K562 (cell line): ENCODE measurements around the gene LRCOL1. TPM values are rescaled to one million over a fixed set of nuclear protein-coding genes. Genes with fewer than 3 reads are reported as not detected.

Experiments used
- FIP1L1 ChIP-seq: fragments of 200-400 bp; formaldehyde crosslinking; IDR thresholded peaks from 2 replicates; pipeline ENCODE4 v1.6.1; 2018; ENCODE audit warnings: mild to moderate bottlenecking, low read depth, low read length; ENCODE audit not compliant: poor library complexity, severe bottlenecking
- polyA plus RNA-seq, 8 experiments: library from polyadenylated mRNA; depleted of rRNA in 4 of 8; stranded (reverse) in 5 of 8; unstranded in 3 of 8; fragments of >200 nt; fragmentation: Nextera tagmentation in 2 of 8; fragmentation: Illumina TruSeq in 1 of 8; extraction: Ambion mirVana in 2 of 8; extraction: Trizol in 1 of 8; gene quantifications; 2 replicates each; pipeline versions ENCODE4 v1.2.1 to v1.2.3, GENCODE V29; 2011 to 2014; ENCODE audit warnings: inconsistent platforms in 1 of 8, missing spikeins in 1 of 8
- total RNA-seq, 7 experiments: library from RNA; depleted of rRNA in 6 of 7; stranded (reverse); fragments of >200 nt in 6 of 7; fragmentation: Illumina TruSeq in 2 of 7; extraction: Trizol in 2 of 7; gene quantifications; 2 replicates each; pipeline versions ENCODE4 v1.2.1 to v1.2.3, GENCODE V29; 2011 to 2021; ENCODE audit warnings: low replicate concordance in 1 of 7
- TF ChIP-seq, protein P1 (sequence below): fragments of 200-600 bp; sonication (generic); IDR thresholded peaks from one replicate; pipeline ENCODE4 v1.6.1; 2012; ENCODE audit warnings: mild to moderate bottlenecking, low read depth, low read length, inconsistent platforms
- TF ChIP-seq, protein P2 (sequence below): sonication (generic); formaldehyde crosslinking; IDR thresholded peaks from 2 replicates; pipeline ENCODE4 v1.8.0; 2022; ENCODE audit warnings: missing genetic modification reagents, mild to moderate bottlenecking, moderate library complexity, borderline replicate concordance

Gene LRCOL1
- total and polyA plus RNA-seq, 9 of the 15 experiments (the other 6 are each of a cell fraction or from before 2014, with no cell fraction given) = not detected

DNA sequence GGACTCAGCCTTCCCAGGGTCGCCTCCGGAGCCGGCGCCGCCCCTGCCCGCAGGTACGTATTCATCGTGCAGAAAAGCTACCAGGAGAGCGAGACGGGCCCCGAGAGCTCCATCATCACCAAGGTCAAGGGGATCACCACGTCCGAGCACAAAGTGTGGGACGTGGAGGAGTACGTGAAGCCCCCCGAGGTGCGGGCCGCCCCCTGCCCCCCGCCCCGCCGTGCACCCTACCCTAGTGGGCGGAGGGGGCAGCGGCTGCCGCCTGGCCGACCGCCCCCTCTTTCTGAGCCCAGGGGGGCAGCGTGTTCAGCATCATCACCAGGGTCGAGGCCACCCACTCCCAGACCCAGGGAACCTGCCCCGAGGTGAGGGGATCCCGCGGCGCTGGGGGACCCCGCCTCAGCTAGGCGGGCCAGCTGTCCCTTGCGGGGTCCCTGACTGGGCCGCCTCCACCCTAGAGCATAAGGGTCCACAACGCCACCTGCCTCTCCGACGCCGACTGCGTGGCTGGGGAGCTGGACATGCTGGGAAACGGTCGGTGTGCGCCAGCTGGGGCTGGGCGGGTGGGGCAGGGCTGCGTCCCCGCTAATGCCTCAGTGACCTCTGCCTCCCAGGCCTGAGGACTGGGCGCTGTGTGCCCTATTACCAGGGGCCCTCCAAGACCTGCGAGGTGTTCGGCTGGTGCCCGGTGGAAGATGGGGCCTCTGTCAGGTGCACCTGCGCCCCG, 9.2 kb upstream of the LRCOL1 start (continued):
- TF ChIP-seq, protein P1, sequence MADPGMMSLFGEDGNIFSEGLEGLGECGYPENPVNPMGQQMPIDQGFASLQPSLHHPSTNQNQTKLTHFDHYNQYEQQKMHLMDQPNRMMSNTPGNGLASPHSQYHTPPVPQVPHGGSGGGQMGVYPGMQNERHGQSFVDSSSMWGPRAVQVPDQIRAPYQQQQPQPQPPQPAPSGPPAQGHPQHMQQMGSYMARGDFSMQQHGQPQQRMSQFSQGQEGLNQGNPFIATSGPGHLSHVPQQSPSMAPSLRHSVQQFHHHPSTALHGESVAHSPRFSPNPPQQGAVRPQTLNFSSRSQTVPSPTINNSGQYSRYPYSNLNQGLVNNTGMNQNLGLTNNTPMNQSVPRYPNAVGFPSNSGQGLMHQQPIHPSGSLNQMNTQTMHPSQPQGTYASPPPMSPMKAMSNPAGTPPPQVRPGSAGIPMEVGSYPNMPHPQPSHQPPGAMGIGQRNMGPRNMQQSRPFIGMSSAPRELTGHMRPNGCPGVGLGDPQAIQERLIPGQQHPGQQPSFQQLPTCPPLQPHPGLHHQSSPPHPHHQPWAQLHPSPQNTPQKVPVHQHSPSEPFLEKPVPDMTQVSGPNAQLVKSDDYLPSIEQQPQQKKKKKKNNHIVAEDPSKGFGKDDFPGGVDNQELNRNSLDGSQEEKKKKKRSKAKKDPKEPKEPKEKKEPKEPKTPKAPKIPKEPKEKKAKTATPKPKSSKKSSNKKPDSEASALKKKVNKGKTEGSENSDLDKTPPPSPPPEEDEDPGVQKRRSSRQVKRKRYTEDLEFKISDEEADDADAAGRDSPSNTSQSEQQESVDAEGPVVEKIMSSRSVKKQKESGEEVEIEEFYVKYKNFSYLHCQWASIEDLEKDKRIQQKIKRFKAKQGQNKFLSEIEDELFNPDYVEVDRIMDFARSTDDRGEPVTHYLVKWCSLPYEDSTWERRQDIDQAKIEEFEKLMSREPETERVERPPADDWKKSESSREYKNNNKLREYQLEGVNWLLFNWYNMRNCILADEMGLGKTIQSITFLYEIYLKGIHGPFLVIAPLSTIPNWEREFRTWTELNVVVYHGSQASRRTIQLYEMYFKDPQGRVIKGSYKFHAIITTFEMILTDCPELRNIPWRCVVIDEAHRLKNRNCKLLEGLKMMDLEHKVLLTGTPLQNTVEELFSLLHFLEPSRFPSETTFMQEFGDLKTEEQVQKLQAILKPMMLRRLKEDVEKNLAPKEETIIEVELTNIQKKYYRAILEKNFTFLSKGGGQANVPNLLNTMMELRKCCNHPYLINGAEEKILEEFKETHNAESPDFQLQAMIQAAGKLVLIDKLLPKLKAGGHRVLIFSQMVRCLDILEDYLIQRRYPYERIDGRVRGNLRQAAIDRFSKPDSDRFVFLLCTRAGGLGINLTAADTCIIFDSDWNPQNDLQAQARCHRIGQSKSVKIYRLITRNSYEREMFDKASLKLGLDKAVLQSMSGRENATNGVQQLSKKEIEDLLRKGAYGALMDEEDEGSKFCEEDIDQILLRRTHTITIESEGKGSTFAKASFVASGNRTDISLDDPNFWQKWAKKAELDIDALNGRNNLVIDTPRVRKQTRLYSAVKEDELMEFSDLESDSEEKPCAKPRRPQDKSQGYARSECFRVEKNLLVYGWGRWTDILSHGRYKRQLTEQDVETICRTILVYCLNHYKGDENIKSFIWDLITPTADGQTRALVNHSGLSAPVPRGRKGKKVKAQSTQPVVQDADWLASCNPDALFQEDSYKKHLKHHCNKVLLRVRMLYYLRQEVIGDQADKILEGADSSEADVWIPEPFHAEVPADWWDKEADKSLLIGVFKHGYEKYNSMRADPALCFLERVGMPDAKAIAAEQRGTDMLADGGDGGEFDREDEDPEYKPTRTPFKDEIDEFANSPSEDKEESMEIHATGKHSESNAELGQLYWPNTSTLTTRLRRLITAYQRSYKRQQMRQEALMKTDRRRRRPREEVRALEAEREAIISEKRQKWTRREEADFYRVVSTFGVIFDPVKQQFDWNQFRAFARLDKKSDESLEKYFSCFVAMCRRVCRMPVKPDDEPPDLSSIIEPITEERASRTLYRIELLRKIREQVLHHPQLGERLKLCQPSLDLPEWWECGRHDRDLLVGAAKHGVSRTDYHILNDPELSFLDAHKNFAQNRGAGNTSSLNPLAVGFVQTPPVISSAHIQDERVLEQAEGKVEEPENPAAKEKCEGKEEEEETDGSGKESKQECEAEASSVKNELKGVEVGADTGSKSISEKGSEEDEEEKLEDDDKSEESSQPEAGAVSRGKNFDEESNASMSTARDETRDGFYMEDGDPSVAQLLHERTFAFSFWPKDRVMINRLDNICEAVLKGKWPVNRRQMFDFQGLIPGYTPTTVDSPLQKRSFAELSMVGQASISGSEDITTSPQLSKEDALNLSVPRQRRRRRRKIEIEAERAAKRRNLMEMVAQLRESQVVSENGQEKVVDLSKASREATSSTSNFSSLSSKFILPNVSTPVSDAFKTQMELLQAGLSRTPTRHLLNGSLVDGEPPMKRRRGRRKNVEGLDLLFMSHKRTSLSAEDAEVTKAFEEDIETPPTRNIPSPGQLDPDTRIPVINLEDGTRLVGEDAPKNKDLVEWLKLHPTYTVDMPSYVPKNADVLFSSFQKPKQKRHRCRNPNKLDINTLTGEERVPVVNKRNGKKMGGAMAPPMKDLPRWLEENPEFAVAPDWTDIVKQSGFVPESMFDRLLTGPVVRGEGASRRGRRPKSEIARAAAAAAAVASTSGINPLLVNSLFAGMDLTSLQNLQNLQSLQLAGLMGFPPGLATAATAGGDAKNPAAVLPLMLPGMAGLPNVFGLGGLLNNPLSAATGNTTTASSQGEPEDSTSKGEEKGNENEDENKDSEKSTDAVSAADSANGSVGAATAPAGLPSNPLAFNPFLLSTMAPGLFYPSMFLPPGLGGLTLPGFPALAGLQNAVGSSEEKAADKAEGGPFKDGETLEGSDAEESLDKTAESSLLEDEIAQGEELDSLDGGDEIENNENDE = no peak
- TF ChIP-seq, protein P2, sequence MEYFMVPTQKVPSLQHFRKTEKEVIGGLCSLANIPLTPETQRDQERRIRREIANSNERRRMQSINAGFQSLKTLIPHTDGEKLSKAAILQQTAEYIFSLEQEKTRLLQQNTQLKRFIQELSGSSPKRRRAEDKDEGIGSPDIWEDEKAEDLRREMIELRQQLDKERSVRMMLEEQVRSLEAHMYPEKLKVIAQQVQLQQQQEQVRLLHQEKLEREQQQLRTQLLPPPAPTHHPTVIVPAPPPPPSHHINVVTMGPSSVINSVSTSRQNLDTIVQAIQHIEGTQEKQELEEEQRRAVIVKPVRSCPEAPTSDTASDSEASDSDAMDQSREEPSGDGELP = 0 out of 2 replicates have a peak, but pooled peaks have one; percentile 10
- peak; percentile 6 for TF ChIP-seq FIP1L1
